RWPE2 (cell line): ENCODE data around the gene FAF1.

Source experiments
- ATAC-seq: fragments of 200-7000 bp; cut with Tn5 transposase; 3 replicates; pipeline ENCODE4 v1.9.1; 2021; ENCODE audit warnings: low read depth
- DNase-seq: peaks from one replicate; pipeline ENCODE4 v3.0.0-alpha.2; 2020; ENCODE audit warnings: low spot score
- H3K27ac ChIP-seq: fragments of 450-650 bp; 2 replicates; pipeline ENCODE4 v1.5.1; 2017; ENCODE audit warnings: mild to moderate bottlenecking; ENCODE audit not compliant: poor library complexity, severe bottlenecking
- H3K27me3 ChIP-seq: fragments of 250-450 bp; sonication (Bioruptor Pico); 2 replicates; pipeline ENCODE4 v1.5.1; 2021; ENCODE audit warnings: mild to moderate bottlenecking, moderate library complexity; ENCODE audit not compliant: insufficient read depth, poor library complexity, severe bottlenecking
- H3K36me3 ChIP-seq: fragments of 250-450 bp; sonication (Bioruptor Pico); 2 replicates; pipeline ENCODE4 v1.5.1; 2020; ENCODE audit warnings: low read depth, mild to moderate bottlenecking, moderate library complexity
- H3K4me1 ChIP-seq: fragments of 250-450 bp; sonication (Bioruptor Pico); 2 replicates; pipeline ENCODE4 v1.5.1; 2021; ENCODE audit warnings: mild to moderate bottlenecking, moderate library complexity; ENCODE audit not compliant: insufficient read depth, poor library complexity, severe bottlenecking
- H3K4me3 ChIP-seq: fragments of 250-450 bp; sonication (Bioruptor Pico); 2 replicates; pipeline ENCODE4 v1.5.1; 2021; ENCODE audit warnings: mild to moderate bottlenecking, moderate library complexity; ENCODE audit not compliant: severe bottlenecking
- H3K9me3 ChIP-seq: fragments of 250-450 bp; sonication (Bioruptor Pico); 2 replicates; pipeline ENCODE4 v1.5.1; 2021; ENCODE audit warnings: mild to moderate bottlenecking, moderate library complexity; ENCODE audit not compliant: severe bottlenecking
- CTCF ChIP-seq: fragments of 450-650 bp; IDR thresholded peaks from one replicate; pipeline ENCODE4 v1.5.1; 2017; ENCODE audit warnings: mild to moderate bottlenecking, moderate library complexity; ENCODE audit not compliant: poor library complexity, severe bottlenecking

FAF1 gene

GRCh38 chr1:50847303-50847702 lies 112.8 kb downstream of the FAF1 start:
- Histone ChIP-seq H3K27ac (no peak overlapping the region), H3K4me3 (no peak overlapping the region), H3K4me1 (no peaks in the 10 kb centered on the region), H3K9me3 (peaks cover 6% of the 10 kb centered on the region), H3K36me3 (no peaks in the 10 kb centered on the region; the same call in 1 of the 2 replicates), H3K27me3 (no peaks in the 10 kb centered on the region)
- no peak for DNase-seq
- no peak for TF ChIP-seq CTCF
- ATAC-seq: no peak

GRCh38 chr1:50846224-50846839 lies 113.7 kb downstream of the FAF1 start:
- ATAC-seq (no peak), DNase-seq (no peak)
- H3K27ac ChIP-seq: no peak overlapping the region
- H3K27me3 ChIP-seq: no peaks in the 10 kb centered on the region
- no peak overlapping the region for H3K4me3 ChIP-seq
- peaks cover 6% of the 10 kb centered on the region for H3K9me3 ChIP-seq
- no peaks in the 10 kb centered on the region; the same call in 1 of the 2 replicates for H3K36me3 ChIP-seq
- no peak for TF ChIP-seq CTCF
- H3K4me1 ChIP-seq: no peaks in the 10 kb centered on the region

- H3K9me3 ChIP-seq: no peaks in the 10 kb centered on the region
- no peak for TF ChIP-seq CTCF
- H3K4me3 ChIP-seq: no peak overlapping the region
- no peak overlapping the region for H3K27ac ChIP-seq
- ATAC-seq: no peak
- H3K36me3 ChIP-seq: no peaks in the 10 kb centered on the region; the same call in 1 of the 2 replicates
- H3K27me3 ChIP-seq: no peaks in the 10 kb centered on the region
- DNase-seq: no peak
- no peaks in the 10 kb centered on the region for H3K4me1 ChIP-seq
These were observed 118.2 kb downstream of the FAF1 start for GRCh38 chr1:50841791-50842387.

- no peak overlapping the region for H3K27ac ChIP-seq
- TF ChIP-seq CTCF: no peak
- no peaks in the 10 kb centered on the region for H3K27me3 ChIP-seq
- no peak overlapping the region for H3K4me3 ChIP-seq
- DNase-seq: no peak
- H3K36me3 ChIP-seq: no peaks in the 10 kb centered on the region; the same call in 1 of the 2 replicates
- no peaks in the 10 kb centered on the region for H3K9me3 ChIP-seq
- no peaks in the 10 kb centered on the region for H3K4me1 ChIP-seq
- no peak for ATAC-seq
These were observed 124.0 kb downstream of the FAF1 start for GRCh38 chr1:50836117-50836516.

GRCh38 chr1:50833216-50833615 lies 126.9 kb downstream of the FAF1 start:
- TF ChIP-seq CTCF: no peak
- ATAC-seq (no peak), DNase-seq (no peak)
- Histone ChIP-seq H3K27me3 (no peaks in the 10 kb centered on the region), H3K9me3 (no peaks in the 10 kb centered on the region), H3K4me3 (no peak overlapping the region), H3K4me1 (no peaks in the 10 kb centered on the region), H3K36me3 (no peaks in the 10 kb centered on the region; the same call in 1 of the 2 replicates), H3K27ac (no peak overlapping the region)
